NOMO-1 treated with dmso at 0.1 percent for 144 hours (cell line): ENCODE results near the gene STRIP2.
A peak's percentile ranks its signal among the peaks of the same experiment; 100 is the strongest.
"Not testable (repeated sequence)": the region's sequence is repeated elsewhere in the genome, so short reads cannot be mapped to it uniquely, and the experiment has no call there.

Source experiments
- DNase-seq: peaks from one replicate; lab custom pipeline; 2025; ENCODE audit not compliant: unreplicated experiment; lab: John Stamatoyannopoulos, UW

STRIP2 gene, protein sequence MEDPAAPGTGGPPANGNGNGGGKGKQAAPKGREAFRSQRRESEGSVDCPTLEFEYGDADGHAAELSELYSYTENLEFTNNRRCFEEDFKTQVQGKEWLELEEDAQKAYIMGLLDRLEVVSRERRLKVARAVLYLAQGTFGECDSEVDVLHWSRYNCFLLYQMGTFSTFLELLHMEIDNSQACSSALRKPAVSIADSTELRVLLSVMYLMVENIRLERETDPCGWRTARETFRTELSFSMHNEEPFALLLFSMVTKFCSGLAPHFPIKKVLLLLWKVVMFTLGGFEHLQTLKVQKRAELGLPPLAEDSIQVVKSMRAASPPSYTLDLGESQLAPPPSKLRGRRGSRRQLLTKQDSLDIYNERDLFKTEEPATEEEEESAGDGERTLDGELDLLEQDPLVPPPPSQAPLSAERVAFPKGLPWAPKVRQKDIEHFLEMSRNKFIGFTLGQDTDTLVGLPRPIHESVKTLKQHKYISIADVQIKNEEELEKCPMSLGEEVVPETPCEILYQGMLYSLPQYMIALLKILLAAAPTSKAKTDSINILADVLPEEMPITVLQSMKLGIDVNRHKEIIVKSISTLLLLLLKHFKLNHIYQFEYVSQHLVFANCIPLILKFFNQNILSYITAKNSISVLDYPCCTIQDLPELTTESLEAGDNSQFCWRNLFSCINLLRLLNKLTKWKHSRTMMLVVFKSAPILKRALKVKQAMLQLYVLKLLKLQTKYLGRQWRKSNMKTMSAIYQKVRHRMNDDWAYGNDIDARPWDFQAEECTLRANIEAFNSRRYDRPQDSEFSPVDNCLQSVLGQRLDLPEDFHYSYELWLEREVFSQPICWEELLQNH

GRCh38 chr7:129433847-129434674 is at the start of gene STRIP2:
STRIP2 (plus strand) TSS chr7:129434432; CDS start chr7:129434473, 41 bp downstream.
- peak; percentile 31 for DNase-seq

- DNase-seq, result no peak
These were observed 49.1 kb upstream of the STRIP2 start for GRCh38 chr7:129385116-129385515.

- DNase-seq, result no peak
These were observed 48.6 kb upstream of the STRIP2 start for GRCh38 chr7:129385598-129385997.

- DNase-seq, result no peak
These were observed 47.7 kb upstream of the STRIP2 start for GRCh38 chr7:129386506-129386905.

GRCh38 chr7:129387537-129387936 is 46.7 kb upstream of the STRIP2 start:
- DNase-seq, result no peak

DNA sequence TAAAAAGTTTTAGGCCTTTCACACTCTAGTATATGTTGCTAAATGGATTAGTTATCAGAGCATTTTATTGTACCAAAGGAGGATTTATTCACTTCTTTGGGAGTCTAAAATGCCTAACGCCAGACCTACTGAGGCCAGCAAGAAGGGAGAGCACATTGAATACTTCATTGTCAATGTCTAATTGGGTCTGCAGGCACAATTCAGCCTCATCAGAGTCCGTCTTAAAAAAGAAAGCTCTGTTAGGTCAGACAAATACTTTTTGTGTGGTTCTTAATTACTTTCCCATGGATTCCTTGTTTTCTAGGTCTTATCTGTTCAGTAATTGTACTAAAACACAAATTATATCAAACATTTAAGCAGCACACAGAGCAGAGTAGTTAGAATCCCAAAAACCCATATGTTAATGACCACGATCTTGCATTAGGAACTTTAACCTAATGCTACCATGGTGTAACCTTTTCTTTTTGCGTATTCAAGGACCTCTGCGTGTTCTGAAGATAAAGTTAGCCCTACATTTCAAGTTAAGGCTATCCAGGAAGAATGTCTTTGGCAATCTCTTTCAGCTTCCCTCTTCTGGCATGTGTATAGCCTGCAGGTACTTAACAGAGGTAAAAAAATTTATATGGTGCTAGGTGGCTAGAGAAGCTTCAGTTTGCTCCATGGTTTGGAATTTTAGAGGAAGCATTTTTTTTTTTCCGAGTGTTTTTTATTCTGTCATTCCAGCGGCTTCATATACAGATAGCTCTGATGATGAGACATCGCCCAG is 45.7 kb upstream of the STRIP2 start:
- DNase-seq, result no peak

GRCh38 chr7:129389829-129390228 is 44.4 kb upstream of the STRIP2 start:
- no peak for DNase-seq

DNA sequence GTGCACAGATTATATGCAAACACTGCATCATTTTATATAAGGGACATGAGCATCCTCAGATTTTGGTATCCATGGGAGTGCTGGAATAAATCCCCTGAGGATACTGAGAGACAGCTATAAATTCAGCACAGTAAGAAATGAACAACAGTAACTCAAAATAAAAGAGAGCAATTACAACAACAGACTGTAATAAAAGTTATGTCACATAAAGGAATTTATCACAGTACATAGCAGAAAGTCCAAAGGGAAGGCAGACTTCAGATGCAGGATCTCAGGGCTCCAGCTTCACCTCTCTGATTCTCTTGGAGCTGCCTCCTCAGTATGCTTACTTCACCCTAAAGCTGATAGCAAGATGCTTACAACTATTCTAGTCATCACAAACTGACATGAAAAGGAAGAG is 43.9 kb upstream of the STRIP2 start:
- no peak for DNase-seq

GRCh38 chr7:129391546-129392171 is 42.6 kb upstream of the STRIP2 start:
- DNase-seq, result no peak

GRCh38 chr7:129393255-129393654 is 41.0 kb upstream of the STRIP2 start:
- DNase-seq, result no peak

- DNase-seq, result no peak
These were observed 40.1 kb upstream of the STRIP2 start for GRCh38 chr7:129394101-129394500.

DNA sequence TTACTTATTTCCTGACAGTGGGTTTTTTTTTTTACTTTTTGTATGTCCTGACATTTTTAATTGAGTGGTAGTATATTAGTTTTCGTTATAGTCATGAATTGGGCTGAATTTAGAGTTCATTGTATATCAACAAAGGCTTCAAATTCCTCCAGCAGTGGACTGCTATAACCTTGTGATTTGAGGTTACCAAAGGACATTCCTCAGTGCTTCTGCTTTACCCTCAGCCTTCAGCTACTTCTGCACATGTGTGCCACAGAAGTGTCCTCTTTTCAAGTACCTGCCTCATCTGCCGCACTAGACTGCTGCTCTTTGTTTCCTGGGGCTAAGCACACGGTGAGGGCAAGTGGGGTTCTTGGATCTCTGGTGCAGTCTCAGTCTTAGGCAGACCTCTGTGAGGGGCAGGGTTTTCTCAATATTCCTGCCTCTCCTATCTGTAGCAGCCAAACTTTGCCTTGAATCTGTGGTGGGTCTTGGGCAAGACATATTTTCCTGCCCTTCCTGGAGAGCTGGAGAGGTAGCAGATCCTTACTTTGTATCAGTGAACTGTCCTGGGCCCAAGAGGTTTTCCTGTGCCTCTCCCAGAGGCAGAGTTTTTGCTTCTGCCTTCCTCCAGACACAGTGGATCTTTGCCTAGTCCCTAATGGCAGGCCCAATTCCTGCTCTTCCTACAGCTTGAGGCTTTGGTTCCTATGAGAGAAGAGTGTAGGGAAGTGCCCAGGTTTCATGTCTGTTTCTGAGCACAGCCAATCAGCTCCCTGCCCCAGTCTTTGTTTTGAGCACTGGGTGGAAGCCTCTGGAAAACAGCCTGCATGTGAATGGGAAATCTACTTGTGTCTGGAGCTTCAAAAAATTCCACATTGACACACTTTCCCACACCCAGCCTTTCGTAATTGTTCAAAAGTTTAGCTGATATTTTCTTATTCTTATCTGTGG is 39.0 kb upstream of the STRIP2 start:
- DNase-seq, result no peak

DNA sequence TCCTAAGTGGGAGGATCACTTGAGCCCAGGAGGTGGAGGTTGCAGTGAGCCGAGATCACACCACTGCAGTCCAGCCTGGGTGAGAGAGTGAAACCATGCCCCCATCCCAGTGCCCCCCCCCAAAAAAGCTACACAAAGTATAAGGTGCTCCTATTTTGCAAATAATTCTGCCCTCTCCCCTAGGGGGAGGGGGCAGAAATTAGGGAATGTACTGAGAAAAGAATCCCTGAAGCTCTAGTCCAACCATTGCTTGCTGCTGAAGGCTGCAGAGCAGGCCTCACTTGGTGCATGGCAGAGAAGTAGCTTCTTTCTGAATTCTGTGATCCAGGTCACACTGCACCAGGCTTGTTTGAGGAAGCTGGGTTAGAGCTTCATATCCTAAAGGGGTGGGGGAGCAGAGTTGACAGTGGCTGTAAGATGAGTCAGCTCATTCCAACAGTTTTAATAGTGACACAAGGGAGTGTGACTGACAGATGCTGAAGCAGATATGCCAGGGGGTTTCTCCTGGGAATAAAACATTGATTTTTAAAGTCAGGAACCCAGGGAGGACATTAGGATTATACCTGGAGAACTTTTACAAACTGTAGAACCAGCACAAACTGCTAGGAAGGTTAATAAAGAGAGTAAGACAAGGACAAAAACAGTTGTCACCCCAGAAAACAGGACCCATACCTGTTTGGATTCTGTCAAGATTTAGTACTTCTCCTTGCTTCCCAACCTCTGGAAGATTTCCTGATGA is 32.8 kb upstream of the STRIP2 start:
- DNase-seq, result peak; percentile 45

- DNase-seq, result no peak
These were observed 32.0 kb upstream of the STRIP2 start for GRCh38 chr7:129401967-129402860.

GRCh38 chr7:129405527-129405926 is 28.7 kb upstream of the STRIP2 start:
- DNase-seq, result no peak

GRCh38 chr7:129410238-129410637 is 24.0 kb upstream of the STRIP2 start:
- DNase-seq, result not testable (repeated sequence)

DNA sequence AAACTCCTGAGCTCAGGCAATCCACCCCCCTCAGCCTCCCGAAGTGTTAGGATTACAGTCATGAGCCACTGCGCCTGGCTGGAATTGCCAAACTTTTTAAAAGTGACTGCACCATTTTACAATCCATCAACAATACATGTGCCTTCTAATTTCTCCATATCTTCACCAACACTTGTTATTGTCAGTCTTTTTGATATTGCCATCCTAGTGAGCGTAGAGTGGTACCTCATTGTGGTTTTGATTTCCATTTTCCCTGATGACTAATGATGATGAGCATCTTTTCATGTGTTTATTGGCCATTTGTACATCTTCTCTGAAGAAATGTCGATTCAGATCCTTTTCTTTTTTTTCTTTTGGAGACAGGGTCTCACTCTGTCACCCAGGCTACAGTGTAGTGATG is 21.7 kb upstream of the STRIP2 start:
- DNase-seq, result no peak
